GM21381 (cell line): ENCODE measurements around the gene RHEBL1.

Source experiments
- ATAC-seq: cut with Tn5 transposase; IDR thresholded peaks from one replicate; pipeline ENCODE4 v1.9.1; 2021; ENCODE audit warnings: mild to moderate bottlenecking, moderate library complexity; ENCODE audit not compliant: unreplicated experiment

RHEBL1 gene, protein sequence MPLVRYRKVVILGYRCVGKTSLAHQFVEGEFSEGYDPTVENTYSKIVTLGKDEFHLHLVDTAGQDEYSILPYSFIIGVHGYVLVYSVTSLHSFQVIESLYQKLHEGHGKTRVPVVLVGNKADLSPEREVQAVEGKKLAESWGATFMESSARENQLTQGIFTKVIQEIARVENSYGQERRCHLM

DNA sequence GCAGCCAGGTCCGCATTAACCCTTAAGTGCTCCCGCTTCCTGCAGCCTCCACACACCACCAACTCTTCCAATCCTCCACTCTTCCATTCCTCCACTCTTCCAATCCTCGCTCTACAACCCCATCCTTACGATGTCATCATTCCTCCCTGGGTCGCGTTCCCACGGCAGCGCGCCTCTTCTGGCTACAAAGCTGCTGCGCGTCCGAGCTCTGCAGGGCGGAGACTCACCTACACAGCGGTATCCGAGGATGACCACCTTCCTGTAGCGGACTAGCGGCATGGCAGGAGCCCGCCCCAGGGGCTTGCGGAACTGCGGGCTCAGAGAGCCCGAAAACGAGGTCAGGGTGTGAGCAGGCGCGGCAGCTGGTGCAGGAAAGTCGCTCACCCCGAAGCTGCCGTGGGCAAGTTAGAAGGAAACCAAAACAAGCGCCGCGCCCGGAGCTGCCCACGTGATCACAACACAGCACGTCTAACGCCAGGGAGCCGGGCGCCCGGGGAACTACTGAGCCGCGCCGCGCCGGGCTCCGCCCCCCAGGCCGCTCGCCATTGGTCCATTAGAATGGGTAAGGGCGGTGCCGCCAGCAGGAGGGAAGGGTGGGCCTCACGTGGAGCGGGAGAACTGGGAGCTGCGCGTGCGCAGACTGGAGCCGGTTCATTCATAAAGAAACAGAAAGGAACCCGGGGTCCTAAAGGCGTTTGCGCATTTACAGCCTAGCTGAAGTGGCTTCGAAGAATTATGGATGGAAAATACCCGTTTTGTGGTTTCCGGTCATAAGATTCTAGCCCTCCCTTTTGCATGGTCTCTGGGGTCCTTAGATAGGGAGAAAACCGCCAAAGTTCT is at the start of gene RHEBL1:
TSS of gene RHEBL1 (minus strand) at position 473 of the 840 bp plus-strand sequence. CDS start at position 279, 194 bp downstream.
- ATAC-seq = peak; percentile 96

DNA sequence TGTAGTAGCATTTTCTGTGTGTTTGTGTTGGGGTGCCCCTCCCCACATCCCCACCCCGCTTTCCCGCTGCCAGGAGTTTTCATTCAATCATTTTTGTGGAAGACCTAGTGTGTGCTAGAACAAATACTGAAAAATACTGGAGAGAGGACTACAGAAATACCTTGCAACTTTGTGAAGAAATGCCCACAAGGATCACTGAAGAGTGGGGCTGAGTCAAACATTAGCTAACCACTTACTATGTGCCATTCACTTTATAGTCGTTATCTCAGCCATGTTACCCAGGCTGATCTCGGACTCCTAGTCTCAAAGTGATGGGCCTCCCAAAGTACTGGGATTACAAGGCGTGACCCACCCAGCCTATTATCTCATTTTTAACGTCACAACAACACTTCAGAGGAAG is 41.4 kb upstream of the RHEBL1 start:
- no peak for ATAC-seq

DNA sequence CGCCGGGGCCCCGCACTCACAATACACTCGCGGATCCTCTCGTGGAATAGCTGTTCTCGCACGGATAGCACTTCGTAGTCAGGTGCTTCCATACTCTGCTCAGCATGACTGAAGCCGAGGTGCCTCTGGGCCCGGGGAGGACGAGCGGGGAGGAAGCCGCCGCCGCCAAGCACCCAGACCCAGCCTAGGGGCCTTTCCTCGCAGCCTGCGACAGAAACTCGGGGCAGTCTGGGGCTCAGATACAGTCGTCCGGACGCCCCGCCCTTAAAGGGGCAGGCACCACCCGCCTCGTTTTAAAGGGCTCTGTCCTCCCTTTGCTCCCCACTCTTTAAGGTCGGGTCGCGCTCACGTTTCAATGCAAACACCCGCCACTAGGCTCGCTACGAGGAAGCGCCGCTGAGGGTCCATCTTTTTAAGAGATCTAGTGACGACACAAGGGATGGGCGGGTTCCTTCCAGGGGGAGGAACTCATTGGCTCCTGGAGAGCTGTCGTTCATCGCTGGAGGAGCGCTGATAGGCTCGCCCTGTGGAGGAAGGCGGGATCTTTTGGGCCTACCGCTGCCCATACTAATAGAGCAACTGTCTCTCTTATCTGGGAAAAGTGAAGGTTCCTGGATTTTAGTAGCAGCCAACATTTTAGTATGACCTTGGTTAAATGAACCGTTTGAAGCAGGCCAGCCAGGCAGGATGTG is 40.8 kb upstream of the RHEBL1 start, which contains the start of gene LMBR1L:
TSS of gene LMBR1L (minus strand) at position 384 of the 692 bp plus-strand sequence. CDS start at position 92, 292 bp downstream.
- ATAC-seq = peak; percentile 98

DNA sequence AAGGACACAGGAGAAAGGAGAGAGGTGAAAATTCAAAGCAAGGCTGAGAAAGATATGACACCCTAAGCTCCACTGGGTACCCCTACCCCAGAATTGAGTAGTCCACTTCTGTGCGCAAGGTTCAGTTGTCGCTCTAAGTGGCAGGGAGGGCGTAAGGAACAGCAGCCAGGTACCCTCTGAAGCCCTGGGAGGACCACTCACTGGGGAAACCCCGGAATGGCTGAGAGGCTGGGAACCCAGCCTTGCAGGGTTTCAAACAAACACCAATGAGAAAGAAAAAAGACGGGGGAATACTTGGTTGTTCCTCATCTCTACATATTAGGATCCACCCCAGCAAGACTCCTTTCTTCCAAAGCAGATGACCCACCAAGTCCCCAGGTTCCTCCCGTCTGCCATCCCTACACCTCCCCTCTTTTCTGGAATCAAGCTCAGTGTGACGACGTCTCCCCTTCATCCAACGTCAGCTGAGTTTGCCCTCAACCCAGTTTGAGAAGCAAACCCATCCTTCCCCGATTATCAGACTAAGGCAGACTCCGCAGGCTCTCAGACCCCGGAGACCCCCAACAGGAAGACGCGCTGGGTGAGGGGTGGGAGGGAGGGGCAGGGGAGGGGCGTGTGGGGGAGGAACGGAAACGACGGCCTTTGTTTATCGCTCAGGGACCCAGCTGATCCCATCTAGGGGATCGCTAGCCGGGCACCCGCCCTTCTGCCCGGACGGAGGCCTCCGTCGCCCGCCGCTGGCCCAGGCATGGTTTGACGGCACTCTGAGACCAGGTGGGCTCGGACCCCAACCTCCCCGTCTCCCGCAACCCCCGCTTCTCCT is 40.1 kb upstream of the RHEBL1 start:
- no peak for ATAC-seq

DNA sequence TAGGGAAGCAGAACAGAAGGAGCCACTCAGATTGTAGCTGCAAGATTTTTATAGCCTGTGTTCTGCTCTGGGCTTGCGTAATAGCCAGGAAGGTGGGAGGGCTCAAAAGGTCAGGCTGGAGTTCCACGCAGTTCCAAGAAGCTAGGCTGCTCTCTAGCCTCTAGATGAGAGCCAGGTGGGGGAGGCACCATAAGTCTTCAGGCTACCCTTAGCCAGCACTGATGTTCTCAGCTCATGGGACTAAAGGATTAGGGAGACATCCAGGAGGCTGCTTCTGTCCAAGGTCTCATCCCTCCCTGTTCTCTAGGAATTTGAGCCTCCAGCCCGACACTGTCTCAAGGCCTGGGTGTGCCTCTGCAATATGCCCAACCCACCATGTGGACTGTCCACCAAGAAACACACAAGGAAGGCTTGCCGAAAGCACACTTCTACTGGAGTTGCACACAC is 39.2 kb upstream of the RHEBL1 start:
- ATAC-seq = no peak

DNA sequence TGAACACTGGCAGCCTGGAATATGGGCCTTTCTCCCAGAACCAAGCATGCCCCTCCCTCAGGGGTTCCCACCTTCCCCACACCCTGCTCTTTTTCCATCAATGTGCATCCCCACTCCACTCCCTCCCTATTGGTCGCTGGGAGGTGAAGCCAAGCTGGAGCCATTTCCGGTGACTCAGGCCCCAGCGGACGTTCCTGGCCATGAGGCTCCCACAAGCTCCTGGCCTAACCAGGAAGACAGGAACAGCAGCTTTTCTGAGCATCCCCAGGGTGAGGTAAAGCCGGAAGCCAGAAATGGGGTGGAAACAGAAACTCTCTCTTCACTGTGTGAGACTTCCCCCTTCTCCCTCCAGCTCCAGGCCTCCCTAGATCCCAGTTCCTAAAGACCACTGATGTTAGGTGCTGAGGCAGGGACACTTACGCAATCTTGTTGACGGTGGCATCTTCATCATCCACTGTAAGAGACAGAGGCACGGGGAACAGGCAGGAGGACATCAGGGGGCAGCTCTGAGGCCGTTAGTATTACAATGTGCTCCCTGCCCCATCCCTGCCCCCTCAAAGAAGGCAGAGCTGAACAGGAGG is 35.8 kb upstream of the RHEBL1 start:
- ATAC-seq = no peak

DNA sequence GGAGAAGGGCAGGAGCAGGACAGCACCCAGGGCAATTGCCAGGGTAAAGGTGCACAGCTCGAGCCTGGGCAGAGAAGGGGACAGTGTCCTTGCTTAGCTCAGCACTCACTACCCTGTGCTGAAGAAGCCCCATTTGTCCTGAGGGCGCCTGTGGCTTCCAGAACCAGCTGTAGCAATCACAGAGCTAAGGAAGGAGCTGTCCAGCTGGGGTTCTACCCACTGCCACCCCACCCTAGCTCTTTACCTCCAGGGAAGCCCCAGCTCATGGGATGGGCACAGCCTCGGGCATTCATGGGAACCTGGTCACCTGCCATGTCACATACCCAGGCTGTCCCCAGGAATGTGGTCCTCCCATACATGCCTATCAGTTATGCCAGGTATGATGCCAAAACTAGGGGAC is 35.0 kb upstream of the RHEBL1 start:
- ATAC-seq = no peak

DNA sequence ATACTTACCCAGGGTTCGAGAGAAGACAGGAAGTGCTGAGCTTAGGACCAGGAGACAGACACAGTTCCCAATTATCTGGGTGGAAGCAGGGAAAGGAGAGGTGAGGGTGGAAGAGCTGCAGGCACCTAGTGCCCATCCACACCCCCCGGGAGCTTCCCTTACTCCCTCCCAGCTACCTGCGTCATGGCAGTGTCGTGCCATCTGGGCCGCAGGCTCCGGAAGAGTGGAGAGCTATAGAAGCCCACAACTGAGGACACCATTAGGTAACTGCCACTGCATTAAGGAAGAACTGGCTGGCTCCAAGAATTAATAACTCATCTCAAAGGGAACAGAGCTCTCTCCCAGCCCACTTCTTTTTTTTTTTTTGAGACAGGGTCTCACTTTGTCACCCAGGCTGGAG is 30.6 kb upstream of the RHEBL1 start:
- no peak for ATAC-seq

DNA sequence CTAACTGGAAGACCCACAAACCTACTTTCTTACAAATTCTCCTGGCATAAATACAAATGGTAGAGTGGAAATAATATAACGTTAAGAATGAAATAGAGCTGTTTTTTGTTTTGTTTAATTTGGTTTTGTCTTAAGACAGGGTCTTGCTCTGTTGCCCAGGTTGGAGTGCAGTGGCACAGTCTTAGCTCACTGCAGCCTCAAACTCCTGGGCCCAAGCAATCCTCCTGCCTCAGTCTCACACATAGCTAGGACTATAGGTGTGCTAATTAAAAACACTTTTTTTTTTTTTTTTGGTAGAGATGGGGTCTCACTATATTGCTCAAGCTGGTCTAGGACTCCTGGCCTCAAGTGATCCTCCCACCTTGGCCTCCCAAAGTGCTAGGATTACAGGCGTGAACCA is 28.9 kb upstream of the RHEBL1 start:
- no peak for ATAC-seq

DNA sequence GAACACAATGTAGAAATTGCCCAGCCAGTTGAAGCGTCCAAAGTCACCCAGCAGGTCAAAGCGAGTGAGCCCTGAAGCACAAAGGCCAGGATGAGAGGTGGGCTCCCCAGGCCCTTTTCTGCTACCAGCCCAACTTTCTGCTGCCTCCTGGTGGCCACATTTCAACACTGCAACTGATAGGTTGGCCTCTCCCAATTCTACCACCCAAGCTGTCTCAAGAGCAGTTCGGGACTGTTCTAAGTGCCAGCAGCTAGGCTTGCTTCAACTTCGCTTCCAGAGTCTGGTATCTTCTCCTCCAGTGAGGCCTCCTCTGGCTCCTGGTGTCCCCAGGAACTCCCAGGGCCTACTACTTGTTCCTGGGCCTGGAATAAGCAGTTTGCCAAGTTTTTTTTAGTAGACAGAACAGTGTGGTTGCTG is 28.3 kb upstream of the RHEBL1 start:
- no peak for ATAC-seq

DNA sequence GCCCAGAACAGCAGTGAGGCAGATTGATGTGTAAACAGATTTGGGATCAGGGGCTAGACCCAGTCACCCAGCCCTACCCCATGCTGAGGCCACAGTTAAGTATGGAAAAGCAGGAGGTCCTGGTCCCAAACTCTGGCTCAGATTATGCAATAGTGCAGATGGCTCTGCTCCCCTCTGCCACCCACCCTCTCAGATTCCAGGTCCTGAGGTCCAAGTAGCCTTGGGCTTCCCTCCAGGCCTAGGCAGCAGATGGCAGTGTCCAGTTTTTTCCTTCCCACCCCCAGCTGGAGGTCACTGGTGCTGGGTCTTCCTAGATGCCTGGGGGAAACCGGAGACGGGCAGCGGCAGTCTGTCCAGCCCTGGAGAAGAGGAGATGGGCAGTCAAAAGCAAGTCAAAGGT is 27.6 kb upstream of the RHEBL1 start:
- ATAC-seq = no peak

DNA sequence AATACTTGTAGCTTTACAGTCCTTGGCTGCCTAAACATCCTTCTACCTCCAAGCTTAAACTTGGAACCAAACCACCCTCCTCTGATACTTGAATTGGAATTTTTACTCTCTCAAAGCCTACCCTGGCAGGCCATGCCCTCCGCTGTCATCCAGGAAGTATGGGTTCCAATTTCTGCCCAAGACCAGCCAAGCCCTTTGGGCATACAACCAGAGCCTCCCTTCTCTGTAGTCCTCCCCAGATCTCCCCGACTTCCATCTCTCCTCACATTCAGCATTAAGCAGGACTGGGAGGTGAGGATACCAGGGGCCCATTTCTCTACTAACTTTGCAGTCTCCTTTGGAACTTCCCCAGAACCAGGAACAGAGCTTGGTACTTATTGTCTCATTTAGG is 25.2 kb upstream of the RHEBL1 start:
- ATAC-seq = no peak

DNA sequence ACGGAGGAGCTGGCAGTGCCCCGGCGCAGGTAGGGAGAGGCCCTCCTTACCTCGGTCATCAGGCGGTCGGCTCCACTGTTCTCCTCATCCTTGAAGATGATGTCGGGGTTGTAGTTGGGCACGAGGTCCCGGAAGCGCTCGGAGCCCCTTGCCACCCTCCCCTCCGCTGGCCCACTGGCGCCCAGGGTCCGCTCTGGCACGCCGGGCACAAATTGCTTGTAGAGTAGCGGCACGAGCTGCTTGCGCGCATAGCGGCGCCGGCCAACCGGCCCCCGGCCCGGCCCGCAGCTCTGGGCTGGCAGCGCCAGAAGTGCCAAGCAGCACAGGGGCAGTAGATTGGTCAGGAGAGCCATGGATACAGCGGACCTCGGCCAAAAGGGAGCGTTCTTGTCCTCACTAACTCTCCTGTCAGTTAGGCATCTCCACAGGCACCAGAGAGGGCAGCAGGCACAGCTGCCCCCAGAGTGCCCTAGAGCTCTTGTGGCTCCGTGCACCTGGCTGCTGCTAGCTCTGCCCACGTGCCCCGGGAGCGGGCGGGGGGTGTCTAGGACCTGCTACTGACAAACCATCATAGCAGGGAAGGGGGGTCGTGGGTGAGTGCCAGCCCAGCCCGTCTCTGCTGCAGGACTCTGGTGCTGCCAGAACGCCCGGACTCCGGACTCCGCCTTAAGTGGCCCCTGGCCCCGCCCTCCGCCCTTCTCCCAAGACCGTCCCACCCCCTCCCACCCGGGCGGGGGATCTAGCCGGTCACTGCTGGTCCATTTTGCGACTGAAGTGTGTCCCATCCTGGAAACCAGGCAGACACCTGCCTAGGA is 24.6 kb upstream of the RHEBL1 start, which contains the start of gene DHH:
TSS of gene DHH (minus strand) at position 642 of the 815 bp plus-strand sequence. CDS start at position 353, 289 bp downstream.
- ATAC-seq = no peak

DNA sequence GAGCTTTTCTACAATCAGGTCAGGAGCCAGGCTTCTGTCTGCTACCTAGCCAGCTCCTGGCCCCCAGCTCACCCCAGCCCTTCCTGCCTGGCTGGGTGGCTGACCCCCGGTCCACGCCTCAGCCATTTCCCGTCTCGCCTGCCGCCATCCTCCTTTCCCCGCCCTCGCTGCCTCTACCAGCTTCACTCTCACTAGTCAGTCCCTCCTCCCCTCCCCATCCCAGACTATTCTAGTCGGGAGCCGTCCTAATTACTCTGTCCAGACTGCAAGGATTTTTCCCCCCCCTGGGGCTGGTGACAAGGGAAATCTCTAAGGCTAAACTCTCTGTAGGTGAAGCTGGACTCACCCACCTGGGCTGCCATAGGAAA is 24.0 kb upstream of the RHEBL1 start:
- no peak for ATAC-seq

DNA sequence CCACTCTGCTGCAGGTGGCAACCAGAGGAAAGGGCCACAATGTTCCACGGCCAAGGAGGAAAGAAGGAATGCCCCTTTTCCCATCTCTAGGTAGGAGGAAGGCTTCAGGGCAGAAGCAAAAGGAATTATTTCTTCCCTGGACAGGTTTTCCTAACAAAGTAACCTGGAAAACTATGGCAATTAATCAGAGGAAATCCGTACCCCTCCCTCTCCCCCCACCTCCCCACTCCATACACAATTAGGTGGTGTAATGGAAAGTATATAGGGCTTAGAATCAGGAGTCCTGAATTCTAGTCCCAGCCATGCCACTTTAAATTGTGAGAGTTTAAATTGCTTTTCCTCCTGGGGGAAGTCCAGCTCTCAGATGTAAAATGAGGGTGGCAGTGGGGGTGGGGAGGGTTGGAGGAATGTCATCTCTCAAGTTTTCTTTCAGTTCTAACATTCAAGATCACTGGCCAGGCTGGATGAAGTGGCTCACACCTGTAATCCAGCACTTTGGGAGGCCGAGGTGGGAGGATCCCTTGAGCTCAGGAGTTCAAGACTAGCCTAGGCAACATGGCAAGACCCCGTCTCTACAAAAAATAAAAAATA is 23.1 kb upstream of the RHEBL1 start:
- no peak for ATAC-seq

DNA sequence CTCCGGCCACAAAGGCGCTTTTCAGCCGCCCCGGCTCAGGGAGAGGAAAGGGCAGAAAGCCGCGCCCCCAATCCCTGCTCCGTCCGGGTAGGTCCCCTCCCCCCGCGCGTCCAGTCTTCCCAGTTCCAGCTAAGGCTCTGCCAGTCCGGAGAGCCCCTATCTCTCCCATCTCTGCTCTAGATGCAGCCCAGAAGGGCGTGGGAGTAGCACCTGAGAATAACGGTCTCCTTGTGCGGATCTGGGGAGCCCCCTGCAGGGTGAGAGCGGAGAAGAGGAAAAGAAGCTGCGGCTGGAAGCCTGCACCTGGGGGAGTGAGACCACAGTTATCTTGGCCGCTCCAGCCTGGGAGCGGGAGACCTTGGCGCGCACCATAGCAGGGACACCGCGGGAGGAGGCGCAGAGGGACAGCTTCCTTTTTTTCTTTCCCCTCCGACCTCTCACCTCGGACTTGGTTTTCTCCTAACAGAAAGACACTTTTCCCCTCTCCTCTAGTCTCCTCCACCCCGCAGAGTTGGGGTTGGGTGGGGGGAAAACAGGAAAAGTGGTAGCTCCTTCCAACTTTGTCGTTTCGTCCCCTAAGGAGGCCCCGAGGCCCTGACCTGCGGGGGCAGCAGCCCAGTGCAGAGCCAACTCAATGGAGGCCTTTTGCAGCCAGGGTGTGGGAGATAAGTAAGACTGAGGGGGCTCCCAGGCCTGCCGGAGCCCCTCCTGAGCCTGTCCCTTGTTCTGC is 22.5 kb upstream of the RHEBL1 start:
- ATAC-seq = no peak

DNA sequence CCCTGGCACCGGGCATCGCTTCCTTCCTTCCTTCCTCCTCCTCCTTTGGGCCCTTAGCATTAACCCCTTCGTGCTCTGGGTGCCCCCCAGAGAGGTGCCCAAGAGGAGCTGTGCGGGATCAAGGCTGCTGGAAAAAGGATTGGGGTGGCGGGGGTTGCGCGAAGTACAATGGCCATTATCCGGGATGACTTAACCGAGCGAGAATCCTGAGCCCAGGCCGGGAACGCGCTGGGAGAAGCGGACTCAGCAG is 22.0 kb upstream of the RHEBL1 start:
- ATAC-seq = no peak

DNA sequence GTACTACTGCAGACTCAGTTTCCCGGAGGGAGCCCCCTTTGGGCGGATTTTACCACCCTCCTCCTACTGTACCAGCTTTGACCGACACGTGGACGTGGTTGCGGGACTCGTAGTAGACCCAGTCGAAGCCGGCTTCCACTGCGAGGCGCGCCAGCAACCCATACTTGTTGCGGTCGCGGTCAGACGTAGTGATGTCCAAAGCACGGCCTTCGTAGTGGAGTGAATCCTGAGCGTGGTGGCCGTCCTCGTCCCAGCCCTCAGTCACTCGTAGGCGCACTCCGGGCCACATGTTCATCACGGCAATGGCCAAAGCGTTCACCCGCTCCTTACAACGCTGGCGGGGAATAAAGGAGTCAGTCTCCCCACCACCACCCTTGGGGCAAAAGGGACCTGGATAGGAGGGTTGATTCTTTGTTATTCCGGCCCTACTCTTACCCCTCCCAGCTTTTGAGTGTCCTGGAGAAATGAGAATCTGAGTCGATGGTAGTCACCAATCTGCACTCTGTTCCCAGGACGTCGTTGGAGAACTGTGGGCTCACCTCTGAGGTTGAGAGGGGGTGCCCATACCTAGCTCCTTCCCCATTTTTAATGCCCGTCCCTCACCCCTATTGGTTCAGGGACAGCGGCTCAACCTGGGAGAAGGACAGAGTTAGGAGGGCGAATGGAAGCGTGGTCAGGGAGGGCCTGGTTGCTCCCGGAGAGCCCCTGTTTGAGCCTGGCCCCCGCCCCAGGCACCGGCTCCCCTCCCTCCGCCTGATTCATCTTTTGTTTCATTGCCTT is 21.5 kb upstream of the RHEBL1 start:
- no peak for ATAC-seq
